GM21528 (cell line): ENCODE results near the gene MICAL3.

Source experiments
- ATAC-seq: cut with Tn5 transposase; IDR thresholded peaks from one replicate; pipeline ENCODE4 v1.9.1; 2021; ENCODE audit warnings: mild to moderate bottlenecking, moderate library complexity; ENCODE audit not compliant: unreplicated experiment, low FRiP score

MICAL3 gene

DNA sequence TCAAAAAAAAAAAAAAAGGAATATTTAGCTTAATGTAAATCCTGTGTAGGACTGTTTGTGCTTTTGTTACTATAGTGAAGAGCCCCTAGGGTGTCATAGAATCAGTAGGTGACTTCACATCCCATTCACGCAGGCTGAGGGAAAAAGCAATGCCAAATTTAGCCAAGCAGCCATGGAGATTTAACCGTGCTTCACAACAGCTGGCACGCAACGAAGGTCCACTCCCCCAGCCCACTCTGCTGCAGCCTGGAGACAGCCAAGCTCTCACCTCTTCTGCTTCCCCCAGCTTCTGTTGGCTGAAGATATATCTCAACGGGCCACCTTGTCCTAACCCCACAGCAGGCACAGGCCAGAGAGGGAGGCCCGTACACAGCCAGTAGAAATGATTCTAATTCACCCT, 171.3 kb downstream of the MICAL3 start:
- ATAC-seq, result no peak

DNA sequence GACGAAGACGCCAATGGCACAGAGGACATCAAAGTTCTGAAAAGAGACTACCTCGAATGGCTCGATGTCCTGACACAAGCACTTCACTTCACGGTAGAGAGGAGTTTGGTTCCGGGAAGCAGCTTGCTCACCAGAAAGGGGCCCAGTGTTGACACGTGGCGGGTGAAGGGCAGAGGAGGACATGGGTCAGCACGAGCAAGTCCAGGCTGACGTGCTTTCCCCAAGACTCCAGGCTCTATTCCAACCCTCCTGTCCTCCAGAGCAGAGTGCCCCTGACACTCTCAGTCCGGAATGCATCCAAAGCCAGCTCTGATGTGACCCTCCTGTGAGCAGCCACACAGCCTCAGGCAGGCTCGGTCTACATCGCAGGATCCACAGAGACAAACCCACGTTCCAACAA, 172.6 kb downstream of the MICAL3 start:
- ATAC-seq, result no peak

DNA sequence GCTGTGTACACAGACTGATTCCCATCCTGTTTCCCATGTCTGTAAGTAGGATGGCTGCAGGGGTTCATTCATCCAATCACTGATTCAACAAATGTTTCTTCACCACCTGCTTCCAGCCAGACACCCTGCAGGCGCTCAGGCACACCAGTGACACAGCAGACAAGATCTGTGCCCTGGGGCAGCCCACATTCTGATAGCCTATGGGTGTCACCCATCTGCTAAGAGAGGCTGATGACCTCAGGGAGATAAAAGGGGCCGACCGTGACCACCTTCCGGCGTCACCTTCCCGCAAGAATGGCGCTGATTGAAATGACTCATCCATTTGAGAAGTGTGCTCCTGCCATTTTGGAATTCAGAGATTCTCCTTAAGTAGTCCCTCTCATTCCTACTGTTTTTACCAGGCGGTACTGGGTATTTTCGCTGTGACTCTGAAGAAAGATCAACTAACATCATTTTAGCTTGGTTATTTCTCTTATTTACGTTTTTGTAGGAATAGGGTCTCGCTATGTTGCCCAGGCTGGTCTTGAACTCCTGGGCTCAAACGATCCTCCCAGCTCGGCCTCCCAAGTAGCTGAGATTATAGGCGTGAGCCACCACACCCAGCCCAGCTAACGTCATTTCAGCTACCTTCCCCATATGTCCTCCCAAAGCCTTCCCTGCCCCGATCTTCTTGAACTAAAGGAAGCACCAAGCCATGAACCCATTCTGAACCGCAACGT, 176.8 kb downstream of the MICAL3 start:
- no peak for ATAC-seq

DNA sequence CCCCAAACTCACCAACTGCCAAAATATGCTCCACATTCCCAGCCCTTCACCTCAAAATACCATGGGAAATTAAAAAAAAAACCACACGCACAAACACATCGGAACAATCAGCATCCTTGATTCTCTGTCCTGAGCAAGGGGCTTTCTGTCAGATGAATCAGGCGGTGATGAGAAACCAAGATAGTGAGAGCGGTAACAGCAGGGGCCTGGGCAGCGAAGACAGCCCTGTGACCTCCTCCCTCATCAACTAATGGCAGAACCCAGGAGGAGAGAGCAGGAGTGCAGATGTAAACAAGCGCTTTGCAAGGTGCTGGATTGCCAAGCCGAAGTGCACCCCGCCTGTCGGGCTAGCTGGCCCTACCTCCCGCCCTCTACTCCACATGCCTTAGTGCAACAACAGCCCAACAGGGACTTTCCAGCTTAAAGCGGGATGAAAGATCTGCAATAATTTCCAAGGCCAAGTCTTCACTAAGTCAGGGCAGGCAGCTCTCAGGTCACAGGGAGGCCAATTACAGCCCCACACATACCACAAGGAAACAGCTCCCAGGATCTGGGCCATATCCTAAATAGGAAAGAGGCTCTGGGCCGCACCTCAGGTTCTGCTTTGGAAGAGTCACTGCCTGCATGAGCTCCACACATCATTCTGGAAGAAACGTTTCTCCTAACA, 177.9 kb downstream of the MICAL3 start:
- ATAC-seq, result no peak

DNA sequence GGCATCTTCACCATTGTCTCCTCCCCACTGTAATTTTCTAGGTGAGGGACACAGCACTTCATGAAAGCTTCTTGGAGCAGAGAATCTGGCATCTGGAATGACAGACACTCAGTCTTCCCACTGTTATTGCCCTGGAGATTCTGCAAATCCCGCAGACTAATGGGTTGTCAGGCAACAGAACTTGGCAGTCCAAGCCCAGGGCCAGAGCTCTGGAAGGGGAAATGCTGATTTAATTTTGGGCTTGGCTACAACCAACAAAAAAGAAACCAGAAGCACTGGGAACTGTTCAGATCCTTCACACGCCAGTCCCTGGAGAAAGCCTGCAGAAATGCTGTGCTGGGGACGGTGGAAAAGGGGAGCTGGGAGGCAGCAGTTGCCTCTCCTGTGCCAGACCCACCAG, 178.6 kb downstream of the MICAL3 start:
- no peak for ATAC-seq

DNA sequence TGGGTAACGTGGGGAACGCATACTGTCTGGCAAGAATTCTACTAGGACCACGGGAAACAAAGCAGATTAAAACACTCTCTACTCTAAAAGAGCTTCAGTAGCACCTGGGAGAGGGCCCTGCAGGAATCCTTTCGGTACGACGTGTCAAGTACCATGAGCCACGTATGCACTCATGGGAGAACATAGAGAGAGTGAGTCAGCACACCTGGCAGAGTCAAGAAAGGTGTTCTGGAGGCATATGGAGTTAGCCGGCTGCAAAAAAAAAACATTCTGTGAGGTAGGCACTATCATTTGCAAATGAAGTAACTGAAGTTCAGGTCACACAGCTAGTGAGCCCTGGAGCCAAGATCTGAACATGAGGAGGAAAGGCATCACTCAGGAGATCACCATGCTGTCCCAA, 179.0 kb downstream of the MICAL3 start:
- no peak for ATAC-seq

DNA sequence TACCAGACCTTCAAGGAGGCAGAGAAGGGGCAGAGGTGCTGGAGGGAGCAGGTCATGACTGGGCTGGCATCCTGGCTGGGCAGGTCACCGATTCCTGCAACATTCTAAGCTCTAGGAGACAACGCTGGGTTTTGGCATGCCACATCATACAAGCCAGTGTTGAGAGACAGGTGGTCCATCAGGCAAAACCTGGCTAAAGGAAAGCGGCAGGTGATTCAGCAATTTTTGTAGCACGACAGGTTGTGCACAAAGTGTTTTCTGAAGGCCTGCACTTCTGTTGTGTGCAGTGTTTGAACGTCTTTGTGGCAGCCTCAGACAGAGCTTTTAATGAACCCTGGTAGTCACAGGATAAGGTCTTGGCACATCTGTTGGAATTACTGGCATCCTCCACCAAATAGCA, 180.2 kb downstream of the MICAL3 start:
- no peak for ATAC-seq

DNA sequence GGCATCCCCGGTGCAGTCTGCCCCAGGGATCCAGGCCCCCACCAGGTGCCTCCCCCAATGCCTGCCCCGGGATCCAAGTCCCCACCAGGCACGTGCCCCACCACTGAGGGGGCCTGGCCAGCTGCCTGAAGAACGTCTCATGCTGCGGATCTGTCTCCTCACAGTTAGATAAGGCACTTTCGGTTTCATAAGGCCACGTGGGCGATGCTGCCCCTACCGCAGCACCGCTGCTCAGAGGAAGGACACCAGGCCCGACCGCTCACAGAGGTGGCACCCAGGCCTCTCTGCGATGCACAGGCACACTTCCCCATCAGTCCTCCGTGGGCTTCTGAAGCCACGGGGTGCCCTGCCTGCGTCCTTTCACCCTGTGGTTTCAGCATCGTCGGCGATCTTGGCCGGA, 182.0 kb downstream of the MICAL3 start:
- ATAC-seq, result no peak

DNA sequence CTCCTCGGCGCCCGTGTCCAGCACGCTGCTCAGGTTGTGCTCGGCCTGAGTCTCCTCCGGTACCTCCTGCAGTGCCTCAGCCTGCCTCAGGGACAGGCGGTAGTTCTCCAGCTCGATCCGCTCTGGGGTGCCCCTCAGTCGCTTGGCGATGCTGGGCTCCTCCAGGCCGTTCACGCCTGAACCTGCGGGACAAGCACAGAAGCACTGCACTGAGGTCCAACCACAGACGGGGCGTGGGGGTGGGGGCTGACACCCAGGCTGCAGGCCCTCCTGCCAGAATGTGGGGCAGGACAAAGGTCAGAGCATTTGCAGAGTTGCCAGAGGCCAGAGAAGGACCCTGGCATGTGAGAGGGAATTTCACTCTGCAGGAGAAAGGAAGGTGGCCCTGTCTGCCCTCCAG, 182.5 kb downstream of the MICAL3 start:
- no peak for ATAC-seq

DNA sequence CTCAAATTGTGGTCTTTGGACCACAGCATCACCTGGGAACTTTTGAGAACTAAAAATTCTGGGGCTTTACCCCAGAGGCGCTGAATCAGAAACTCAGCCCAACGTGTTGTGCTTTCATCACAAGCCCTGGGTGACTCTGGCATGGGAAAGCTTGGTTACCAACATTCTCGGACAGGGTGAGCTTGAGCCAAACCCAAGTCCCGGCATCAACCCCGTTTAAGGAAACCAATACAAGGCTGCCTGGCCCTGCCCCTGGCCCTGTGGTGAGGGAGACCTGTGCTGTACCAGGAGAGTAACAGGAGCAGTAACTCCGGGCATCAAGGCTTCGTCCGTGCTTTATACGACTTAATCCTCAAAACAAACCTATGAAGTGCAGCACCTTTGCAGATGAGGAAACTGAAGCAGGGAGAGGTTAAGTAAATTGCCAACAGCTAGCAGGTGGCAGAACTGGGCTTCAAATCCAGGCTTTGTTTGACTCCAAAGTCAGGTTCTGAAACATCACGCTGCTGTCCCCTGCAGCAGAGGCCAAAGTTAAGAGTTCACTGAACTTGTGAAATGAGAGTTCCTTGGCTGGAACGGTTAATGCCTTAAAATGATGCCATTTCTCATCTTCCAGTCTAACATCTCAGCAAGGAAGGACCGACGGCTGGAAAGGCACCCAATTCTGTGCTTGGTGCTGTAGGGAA, 186.0 kb downstream of the MICAL3 start:
- no peak for ATAC-seq

DNA sequence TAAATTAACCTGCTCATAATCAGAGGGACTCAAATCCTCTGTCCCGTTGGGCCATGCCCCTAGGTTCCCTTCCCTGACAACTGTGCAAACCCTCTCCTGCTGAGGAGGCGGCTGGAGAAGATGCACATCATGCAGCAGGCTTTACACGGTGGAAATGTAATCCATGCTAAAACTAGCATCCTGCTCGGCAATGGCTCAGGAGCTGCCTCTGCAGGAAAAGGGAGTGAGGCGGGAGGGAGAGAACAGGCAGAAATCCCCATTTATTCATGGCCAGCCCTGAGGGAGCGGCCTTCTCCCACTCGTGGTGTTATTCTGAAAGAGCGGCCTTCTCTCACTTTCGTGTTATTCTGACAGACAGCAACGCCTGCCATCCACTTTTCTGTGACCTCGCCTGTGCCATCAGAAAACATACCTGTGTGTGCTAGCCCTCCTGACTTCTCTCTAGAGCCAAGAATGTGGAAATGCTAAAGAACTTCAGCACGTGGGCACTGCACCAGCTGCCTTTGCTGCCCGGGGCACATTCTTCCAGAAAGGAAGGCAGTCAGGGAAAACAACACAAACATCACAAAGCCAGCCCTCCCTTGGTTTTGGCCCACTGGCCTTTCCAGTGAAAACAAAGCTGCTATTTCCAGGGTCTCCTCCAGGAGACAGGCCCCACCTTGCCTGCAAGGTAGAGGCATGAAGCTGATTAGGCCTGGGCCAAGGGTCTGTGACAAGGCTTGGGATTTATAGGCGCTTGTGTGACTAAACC, 187.2 kb downstream of the MICAL3 start:
- no peak for ATAC-seq

DNA sequence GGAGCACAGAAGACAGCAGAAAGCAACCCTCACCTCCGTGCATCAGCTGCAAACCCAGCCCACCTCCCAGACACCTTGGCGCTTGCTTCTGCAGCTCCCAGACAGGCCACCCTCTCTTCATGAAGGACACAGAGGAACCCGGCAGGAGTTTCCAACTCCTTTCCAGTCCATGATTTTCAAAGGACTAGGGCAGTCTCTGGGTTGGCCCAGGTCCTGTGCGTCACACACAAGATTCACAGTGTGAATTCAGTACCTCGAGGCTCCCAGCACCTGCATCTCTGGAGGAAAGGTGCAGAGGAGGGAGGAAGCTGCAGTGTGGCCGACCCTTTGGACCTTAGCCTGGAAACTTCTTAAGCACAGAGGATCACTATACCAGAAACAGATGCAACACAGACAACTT, 189.1 kb downstream of the MICAL3 start:
- ATAC-seq, result no peak

DNA sequence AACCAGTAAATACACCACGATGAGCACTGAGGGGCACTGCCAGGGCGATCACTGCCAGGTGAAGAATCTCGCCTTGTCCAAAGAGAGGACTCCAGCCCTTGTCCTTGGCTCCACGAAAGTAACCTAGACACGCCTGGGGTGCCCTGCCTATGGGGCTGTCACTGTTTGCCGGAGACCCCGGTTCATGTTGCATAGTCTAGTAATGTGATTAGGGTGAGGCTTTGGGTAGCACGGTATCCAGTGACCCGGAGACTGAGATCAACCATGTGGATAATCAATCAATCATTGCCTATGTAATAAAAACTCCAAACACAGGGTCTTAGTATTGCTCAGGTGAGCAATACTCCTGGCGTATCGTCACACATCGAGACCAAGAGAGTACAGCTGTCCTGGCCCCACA, 190.9 kb downstream of the MICAL3 start:
- ATAC-seq, result no peak

DNA sequence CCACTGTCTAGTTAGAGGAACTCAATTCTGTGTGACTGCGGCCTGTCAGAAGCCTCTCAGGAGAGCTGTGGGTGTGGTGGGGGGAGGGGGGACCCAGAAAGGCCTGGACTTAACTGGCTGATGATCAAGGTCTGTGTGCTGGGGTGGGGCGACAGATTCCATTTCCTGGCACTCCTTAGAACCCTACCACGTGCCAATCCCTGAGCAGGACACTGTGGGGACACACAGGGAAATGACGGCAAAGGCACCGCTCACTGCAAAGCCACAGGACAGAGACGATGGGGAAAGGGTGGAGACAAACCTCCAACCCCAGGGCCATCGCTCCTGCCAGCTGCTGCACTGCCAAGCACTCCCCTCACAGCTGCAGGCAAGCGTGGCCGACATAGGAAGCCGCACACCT, 191.7 kb downstream of the MICAL3 start:
- ATAC-seq, result no peak

DNA sequence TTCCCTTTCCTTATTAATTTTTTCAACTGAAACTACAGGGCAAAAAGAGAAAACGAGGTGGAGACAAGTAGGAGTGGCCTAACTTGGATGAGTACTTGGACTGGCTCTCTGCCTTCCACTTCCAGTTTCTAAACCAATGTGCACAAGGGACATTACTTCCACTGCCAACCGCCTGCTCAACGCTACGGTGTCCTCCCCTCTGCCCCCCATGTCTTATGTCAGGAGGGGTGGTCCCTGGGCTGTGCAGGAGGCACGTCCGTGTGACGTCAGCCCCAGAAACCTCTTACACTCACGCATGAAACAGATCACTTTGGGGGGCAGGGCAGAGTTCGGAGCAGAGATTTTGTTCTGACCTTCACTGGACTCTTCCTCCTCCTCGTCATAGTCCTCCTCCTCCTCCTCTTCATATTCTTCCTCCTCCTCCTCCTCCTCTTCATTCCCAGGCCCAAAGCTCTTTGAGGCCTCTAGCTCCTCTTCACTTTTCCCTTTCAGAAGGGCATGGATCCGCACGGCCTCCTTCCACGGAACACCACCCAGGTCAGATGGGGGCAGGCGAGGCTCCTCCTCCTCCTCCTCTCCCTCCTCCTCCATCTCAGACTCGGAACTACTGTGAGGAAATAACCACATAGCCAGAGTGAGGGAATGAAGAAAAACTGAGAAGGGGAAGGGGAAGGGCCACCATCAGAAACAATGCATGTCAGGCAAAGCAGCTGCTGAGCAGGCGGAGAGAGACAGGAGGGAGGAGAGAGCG, 192.7 kb downstream of the MICAL3 start:
- ATAC-seq, result no peak

DNA sequence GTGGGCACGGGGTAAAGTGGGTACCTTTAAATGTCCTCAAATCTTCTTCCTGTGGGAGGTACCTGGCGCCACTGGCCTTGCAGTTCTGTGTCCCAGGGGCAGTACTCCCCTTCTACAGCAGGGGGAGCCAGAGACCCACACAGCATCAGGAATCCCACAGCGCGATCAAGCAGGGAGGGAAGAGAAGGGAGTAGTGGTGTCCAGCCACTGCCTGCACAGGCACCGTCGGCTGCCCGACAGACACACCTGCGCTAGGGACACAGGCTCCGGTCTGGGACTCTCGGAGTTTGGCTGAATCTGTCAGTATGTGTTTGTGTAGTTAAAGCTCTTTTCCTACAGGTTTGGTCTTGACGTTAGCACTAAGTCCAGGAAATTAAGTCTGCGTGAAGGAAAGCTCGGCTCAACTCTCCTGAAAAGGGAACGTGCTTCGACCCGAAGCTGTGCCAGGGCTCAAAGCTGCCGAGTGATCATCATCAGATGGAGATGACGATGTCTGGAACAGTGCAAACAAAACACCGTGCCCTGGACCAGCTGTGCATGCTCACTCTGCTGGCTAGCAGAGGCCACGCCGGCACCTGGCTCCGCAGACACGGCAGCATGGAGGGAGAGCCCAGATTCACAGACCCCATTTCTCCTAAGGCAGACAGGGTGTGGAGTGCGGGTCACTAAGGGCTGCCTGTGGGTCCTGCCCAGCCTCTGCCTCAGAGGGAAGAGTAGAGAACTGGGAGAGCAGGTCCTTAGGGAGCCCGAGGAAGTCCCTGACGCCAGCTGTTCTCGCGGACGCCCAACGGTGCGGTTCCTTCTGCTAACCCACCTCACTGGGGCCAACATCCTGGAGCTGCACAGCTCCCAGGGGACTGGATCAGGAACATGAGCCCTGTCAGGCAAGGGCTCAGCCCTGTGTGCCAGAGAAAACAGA, 194.1 kb downstream of the MICAL3 start:
- no peak for ATAC-seq

DNA sequence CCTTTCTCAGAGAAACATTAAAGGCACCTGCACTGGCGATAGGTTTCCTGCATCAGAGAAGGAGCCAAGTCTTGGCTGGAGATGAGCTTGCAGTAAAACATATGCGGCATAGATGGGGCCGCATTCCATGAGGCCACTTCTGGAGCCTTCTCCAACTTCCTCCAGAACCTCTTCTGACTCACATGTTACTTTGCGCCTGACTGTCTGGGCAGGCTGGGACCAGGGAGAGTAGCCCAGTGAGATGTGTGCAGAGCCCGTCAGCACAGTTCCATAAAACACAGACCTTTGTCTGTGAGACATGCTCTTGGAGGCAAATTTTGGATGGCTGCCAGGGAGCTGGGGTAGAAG, 194.7 kb downstream of the MICAL3 start:
- no peak for ATAC-seq

DNA sequence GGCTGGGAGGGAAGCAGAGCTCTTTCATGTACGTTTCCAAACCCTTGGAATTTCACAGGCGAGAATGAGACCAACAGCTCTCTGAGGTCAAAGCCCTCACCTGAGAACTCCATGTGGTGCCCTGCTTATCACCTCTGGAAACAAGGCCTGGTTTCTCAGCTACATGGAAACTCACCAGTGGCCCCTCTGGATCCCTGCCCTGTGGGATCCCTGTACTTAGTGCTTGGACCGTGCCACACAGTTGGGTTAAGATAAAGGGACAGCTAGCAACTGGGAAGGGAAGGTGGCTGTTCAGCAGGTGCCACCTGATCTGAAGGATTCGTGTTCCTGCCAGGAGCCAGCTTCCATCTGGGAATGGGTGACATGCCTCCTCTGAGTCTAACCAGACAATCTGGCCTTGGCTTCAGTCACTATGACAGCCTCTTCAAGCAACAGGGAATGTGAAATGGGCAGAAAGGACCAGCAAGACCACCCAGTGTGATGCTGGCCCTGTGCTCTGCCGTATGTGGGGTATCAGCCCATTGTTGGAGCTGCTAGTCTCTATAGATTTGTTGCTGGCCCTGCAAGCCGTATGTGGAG, 195.8 kb downstream of the MICAL3 start:
- no peak for ATAC-seq

DNA sequence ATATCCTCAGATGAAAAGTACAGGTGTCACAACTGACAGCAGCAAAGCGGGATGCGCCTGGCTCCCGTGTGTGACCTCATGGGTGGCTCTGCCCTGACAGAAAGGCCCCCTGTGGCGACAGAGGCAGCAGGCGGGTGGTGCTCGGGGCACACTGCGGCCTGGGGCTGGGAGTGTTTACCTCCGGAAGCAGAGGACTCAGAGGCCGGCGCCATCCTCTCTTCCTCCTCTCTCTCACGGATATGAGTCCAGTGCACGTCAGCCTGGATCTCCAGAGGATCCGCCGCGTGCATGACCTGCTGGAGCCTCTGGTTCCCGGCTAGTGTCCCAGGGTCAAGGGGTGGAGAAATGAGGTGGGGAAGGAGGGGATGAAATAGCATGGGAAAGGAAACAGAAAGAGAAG, 196.9 kb downstream of the MICAL3 start:
- no peak for ATAC-seq
